Esophagus (tissue), 2 donors: Measurements from ENCODE around the gene UBE2L5. TPM values are rescaled to one million over a fixed set of nuclear protein-coding genes. Genes with fewer than 3 reads are reported as not detected.
"Not testable (repeated sequence)": the region's sequence is repeated elsewhere in the genome, so short reads cannot be mapped to it uniquely, and the experiment has no call there.

Experiments used
- H3K27ac ChIP-seq, 2 donors: one replicate each; pipeline ENCODE4 v1.5.1; 2013; ENCODE audit warnings: low read depth in 2 of 2, mild to moderate bottlenecking in 2 of 2, inconsistent platforms in 1 of 2, low read length in 1 of 2, moderate library complexity in 1 of 2
- H3K27me3 ChIP-seq, 2 donors: one replicate each; pipeline ENCODE4 v1.6.1; 2013; ENCODE audit warnings: low read length in 2 of 2, control low read depth in 1 of 2, mild to moderate bottlenecking in 1 of 2; ENCODE audit not compliant: insufficient read depth in 2 of 2, control insufficient read depth in 1 of 2
- H3K36me3 ChIP-seq, 2 donors: one replicate each; pipeline ENCODE4 v1.6.1; 2013; ENCODE audit warnings: low read length in 1 of 2; ENCODE audit not compliant: control insufficient read depth in 2 of 2, insufficient read depth in 2 of 2
- H3K4me1 ChIP-seq, 2 donors: one replicate each; pipeline ENCODE4 v1.6.1; 2013; ENCODE audit warnings: low read length in 1 of 2; ENCODE audit not compliant: control insufficient read depth in 2 of 2, insufficient read depth in 2 of 2
- H3K4me3 ChIP-seq, 2 donors: one replicate each; pipeline ENCODE4 v1.5.1; 2013; ENCODE audit warnings: low read length in 2 of 2, mild to moderate bottlenecking in 2 of 2, low read depth in 1 of 2, moderate library complexity in 1 of 2
- H3K9me3 ChIP-seq, 2 donors: one replicate each; pipeline ENCODE4 v1.6.1; 2013; ENCODE audit warnings: mild to moderate bottlenecking in 2 of 2, low read depth in 1 of 2, low read length in 1 of 2, moderate library complexity in 1 of 2; ENCODE audit not compliant: control insufficient read depth in 2 of 2, insufficient read depth in 1 of 2
- WGBS, 2 donors: extraction: QIAGEN DNeasy Blood & Tissue Kit; methylation state at CpG; one replicate each; pipeline ENCODE4 v1.1.7; 2013; 5-methylcytosine and 5-hydroxymethylcytosine counted together
- polyA plus RNA-seq, 2 donors: library from polyadenylated mRNA; stranded (reverse); fragments of 200-250 nt; gene quantifications; one replicate each; pipeline ENCODE4 v1.2.3, GENCODE V29; 2013
- donor health status: healthy with polysubstance abuse.
- donor health status: Bipolar disorder and iron deficiency.

The UBE2L5 gene
- polyA plus RNA-seq, 2 donors = 0.06 to 0.45 TPM

- Histone ChIP-seq H3K4me1 (no peaks in the 10 kb centered on the region), H3K9me3 (no peaks in the 10 kb centered on the region), H3K27me3 (no peaks in the 10 kb centered on the region), H3K4me3 (no peak overlapping the region), H3K36me3 (no peaks in the 10 kb centered on the region), H3K27ac (no peak overlapping the region)
- WGBS, 2 donors = 41 to 45% methylated on average over 2 of the region's 2 CpGs
These were observed 9.1 kb downstream of the UBE2L5 start for GRCh38 chr13:30431269-30431940.

- 79 to 82% methylated on average over 3 of the region's 3 CpGs for WGBS, 2 donors
- no peaks in the 10 kb centered on the region for H3K36me3 ChIP-seq
- H3K9me3 ChIP-seq = no peaks in the 10 kb centered on the region
- H3K4me1 ChIP-seq = no peaks in the 10 kb centered on the region
- no peak overlapping the region for H3K27ac ChIP-seq
- H3K27me3 ChIP-seq = no peaks in the 10 kb centered on the region
- no peak overlapping the region for H3K4me3 ChIP-seq
These were observed 13.7 kb downstream of the UBE2L5 start for GRCh38 chr13:30435911-30436451.

- H3K9me3 ChIP-seq = no peaks in the 10 kb centered on the region
- no peaks in the 10 kb centered on the region for H3K36me3 ChIP-seq
- WGBS, 2 donors = 84 to 89% methylated on average over 8 of the region's 8 CpGs
- H3K27ac ChIP-seq = no peak overlapping the region
- H3K4me3 ChIP-seq = no peak overlapping the region
- H3K4me1 ChIP-seq = no peaks in the 10 kb centered on the region
- no peaks in the 10 kb centered on the region for H3K27me3 ChIP-seq
These were observed 14.9 kb downstream of the UBE2L5 start for GRCh38 chr13:30437177-30437576.

GRCh38 chr13:30438286-30438685 lies 16.0 kb downstream of the UBE2L5 start:
- 81 to 93% methylated on average over 3 of the region's 3 CpGs for WGBS, 2 donors
- H3K4me1 ChIP-seq = no peaks in the 10 kb centered on the region
- no peaks in the 10 kb centered on the region for H3K27me3 ChIP-seq
- H3K27ac ChIP-seq = no peak overlapping the region
- no peaks in the 10 kb centered on the region for H3K9me3 ChIP-seq
- H3K36me3 ChIP-seq = no peaks in the 10 kb centered on the region
- no peak overlapping the region for H3K4me3 ChIP-seq

GRCh38 chr13:30440910-30441703 lies 18.8 kb downstream of the UBE2L5 start:
- Histone ChIP-seq H3K27me3 (no peaks in the 10 kb centered on the region), H3K36me3 (no peaks in the 10 kb centered on the region), H3K4me1 (peaks cover 0 to 3% of the 10 kb centered on the region in 2 donors), H3K9me3 (no peaks in the 10 kb centered on the region), H3K27ac (no peak overlapping the region), H3K4me3 (no peak overlapping the region)
- 55 to 68% methylated on average over 8 of the region's 8 CpGs for WGBS, 2 donors

- Histone ChIP-seq H3K36me3 (no peaks in the 10 kb centered on the region), H3K4me3 (no peak overlapping the region), H3K4me1 (peaks cover 0 to 3% of the 10 kb centered on the region in 2 donors), H3K27me3 (no peaks in the 10 kb centered on the region), H3K9me3 (no peaks in the 10 kb centered on the region), H3K27ac (no peak overlapping the region)
- 64 to 67% methylated on average over 5 of the region's 5 CpGs for WGBS, 2 donors
These were observed 20.6 kb downstream of the UBE2L5 start for GRCh38 chr13:30442926-30443325.

GRCh38 chr13:30443491-30443890 lies 21.2 kb downstream of the UBE2L5 start:
- H3K27ac ChIP-seq, H3K4me1 ChIP-seq, H3K27me3 ChIP-seq, H3K36me3 ChIP-seq, H3K9me3 ChIP-seq, H3K4me3 ChIP-seq: not testable (repeated sequence)
- WGBS, 2 donors = 88 to 91% methylated on average over 3 of the region's 3 CpGs

- no peak overlapping the region for H3K27ac ChIP-seq
- no peaks in the 10 kb centered on the region for H3K36me3 ChIP-seq
- H3K4me3 ChIP-seq = no peak overlapping the region
- H3K4me1 ChIP-seq = peaks cover 0 to 3% of the 10 kb centered on the region in 2 donors
- 95 to 99% methylated on average over 12 of the region's 12 CpGs for WGBS, 2 donors
- no peaks in the 10 kb centered on the region for H3K9me3 ChIP-seq
- H3K27me3 ChIP-seq = no peaks in the 10 kb centered on the region
These were observed 21.7 kb downstream of the UBE2L5 start for GRCh38 chr13:30443957-30444404.

- 20 to 38% methylated on average over 7 of the region's 7 CpGs for WGBS, 2 donors
- no peaks in the 10 kb centered on the region for H3K27me3 ChIP-seq
- H3K27ac ChIP-seq = peak overlapping the region; percentile 60 to 83
- H3K9me3 ChIP-seq = no peaks in the 10 kb centered on the region
- H3K4me1 ChIP-seq = peaks cover 0 to 3% of the 10 kb centered on the region in 2 donors
- H3K36me3 ChIP-seq = no peaks in the 10 kb centered on the region
- peak overlapping the region; percentile 32 to 35 for H3K4me3 ChIP-seq
These were observed 23.8 kb downstream of the UBE2L5 start for GRCh38 chr13:30446126-30446500.
